Rectal smooth muscle tissue (tissue), 1 donor: ENCODE results near the gene MTG1.
"Not testable (repeated sequence)": the region's sequence is repeated elsewhere in the genome, so short reads cannot be mapped to it uniquely, and the experiment has no call there.

Experiments used
- H3K27ac ChIP-seq: one replicate; pipeline ENCODE4 v1.7.0; 2013; ENCODE audit warnings: low read depth, low read length, inconsistent platforms
- H3K27me3 ChIP-seq: one replicate; pipeline ENCODE4 v1.7.0; 2013; ENCODE audit warnings: low read length; ENCODE audit not compliant: control insufficient read depth, insufficient read depth
- H3K36me3 ChIP-seq: one replicate; pipeline ENCODE4 v1.7.0; 2013; ENCODE audit warnings: low read length; ENCODE audit not compliant: control insufficient read depth, insufficient read depth
- H3K4me1 ChIP-seq: one replicate; pipeline ENCODE4 v1.7.0; 2013; ENCODE audit warnings: low read length; ENCODE audit not compliant: control insufficient read depth, insufficient read depth
- H3K4me3 ChIP-seq: one replicate; pipeline ENCODE4 v1.7.0; 2013; ENCODE audit warnings: low read length
- H3K9ac ChIP-seq: one replicate; pipeline ENCODE4 v1.7.0; 2013; ENCODE audit warnings: low read length

Gene MTG1

DNA sequence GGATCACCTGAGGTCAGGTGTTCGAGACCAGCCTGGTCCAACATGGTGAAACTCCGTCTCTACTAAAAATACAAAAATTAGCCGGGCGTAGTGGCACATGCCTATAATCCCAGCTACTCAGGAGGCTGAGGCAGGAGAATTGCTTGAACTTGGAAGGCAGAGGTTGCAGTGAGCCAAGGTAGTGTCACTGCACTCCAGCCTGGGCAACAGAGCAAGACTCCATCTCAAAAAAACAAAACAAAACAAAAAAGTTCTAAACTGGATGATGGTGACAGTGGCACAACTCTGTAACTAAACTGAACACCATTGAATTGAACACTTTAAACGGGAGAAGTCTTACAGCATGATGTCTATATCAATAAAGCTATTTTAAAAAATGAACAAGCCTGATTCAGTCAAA, 17.8 kb upstream of the MTG1 start:
- H3K27me3 ChIP-seq, H3K27ac ChIP-seq, H3K4me3 ChIP-seq, H3K9ac ChIP-seq, H3K4me1 ChIP-seq, H3K36me3 ChIP-seq: not testable (repeated sequence)

DNA sequence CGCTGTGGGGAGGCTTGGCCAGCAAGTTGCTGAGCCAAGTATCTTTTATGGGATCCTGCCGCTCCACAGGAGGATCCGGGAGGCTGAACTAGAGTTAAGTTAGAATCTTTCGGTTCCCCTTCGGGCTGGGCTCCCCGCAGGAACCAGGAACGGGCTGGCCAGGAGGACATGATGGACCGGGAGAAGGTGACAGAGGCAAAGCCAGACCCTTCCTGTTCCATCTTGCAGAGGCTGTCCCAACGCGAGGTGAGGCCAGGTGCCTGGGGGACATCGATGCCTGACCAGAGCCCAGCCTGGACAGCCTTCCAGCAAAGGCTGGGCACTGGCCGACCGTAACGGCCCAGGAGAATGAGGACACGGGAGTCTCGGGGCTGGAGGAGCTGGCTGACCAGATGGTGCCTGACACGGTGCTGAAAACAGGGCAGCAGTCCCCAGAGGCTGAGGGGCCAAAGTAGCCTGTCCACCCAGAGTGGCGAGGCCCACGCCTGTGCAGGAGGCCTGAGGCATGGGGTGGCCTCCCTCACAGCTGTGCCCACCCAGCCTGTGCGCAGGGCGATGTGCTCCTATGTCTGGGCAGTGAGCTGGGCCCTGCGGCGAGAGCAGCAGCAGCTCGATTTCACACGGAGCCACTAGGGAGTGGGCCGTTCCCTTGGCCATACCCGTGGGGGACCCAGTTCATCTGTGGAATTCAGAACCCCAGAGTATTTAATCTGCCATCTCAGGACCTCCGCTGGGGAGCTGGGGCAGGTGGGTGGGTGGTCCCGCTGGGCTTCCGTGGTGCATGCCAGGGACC, 16.7 kb upstream of the MTG1 start:
- Histone ChIP-seq H3K4me1 (peaks cover under 1% of the 10 kb centered on the region), H3K9ac (no peak overlapping the region), H3K36me3 (no peaks in the 10 kb centered on the region), H3K4me3 (no peak overlapping the region), H3K27ac (no peak overlapping the region), H3K27me3 (no peaks in the 10 kb centered on the region)

DNA sequence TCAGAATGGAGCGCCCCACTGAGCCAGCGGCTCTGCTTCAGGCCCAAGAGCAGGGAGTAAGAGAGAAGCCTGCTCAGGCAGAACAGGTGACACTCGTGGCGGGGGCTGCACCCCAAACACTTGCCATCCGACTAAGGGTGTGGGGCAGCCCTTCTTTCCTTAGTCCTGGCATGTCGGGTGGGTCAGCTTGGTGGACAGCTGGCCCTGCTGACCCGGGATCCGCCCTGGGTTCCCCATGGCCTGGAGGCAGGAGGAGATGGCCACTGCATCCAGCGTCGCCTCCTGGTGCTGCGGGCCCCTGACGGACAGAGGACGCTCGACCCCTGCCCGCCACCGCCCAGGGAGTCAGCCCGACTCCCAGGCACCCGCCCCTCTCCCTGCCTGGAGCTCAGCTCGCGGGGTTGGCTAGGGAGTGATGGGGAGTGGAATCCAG, 16.1 kb upstream of the MTG1 start:
- Histone ChIP-seq H3K4me3 (peak overlapping the region; percentile 88), H3K36me3 (no peaks in the 10 kb centered on the region), H3K9ac (no peak overlapping the region), H3K4me1 (no peaks in the 10 kb centered on the region), H3K27me3 (no peaks in the 10 kb centered on the region), H3K27ac (no peak overlapping the region)

- H3K36me3 ChIP-seq = no peaks in the 10 kb centered on the region
- peak overlapping the region; percentile 74 for H3K27ac ChIP-seq
- H3K9ac ChIP-seq = peak overlapping the region; percentile 58
- H3K4me1 ChIP-seq = no peaks in the 10 kb centered on the region
- H3K27me3 ChIP-seq = no peaks in the 10 kb centered on the region
- H3K4me3 ChIP-seq = peak overlapping the region; percentile 88
Measured at GRCh38 chr10:133378251-133379096, 15.5 kb upstream of the MTG1 start.

DNA sequence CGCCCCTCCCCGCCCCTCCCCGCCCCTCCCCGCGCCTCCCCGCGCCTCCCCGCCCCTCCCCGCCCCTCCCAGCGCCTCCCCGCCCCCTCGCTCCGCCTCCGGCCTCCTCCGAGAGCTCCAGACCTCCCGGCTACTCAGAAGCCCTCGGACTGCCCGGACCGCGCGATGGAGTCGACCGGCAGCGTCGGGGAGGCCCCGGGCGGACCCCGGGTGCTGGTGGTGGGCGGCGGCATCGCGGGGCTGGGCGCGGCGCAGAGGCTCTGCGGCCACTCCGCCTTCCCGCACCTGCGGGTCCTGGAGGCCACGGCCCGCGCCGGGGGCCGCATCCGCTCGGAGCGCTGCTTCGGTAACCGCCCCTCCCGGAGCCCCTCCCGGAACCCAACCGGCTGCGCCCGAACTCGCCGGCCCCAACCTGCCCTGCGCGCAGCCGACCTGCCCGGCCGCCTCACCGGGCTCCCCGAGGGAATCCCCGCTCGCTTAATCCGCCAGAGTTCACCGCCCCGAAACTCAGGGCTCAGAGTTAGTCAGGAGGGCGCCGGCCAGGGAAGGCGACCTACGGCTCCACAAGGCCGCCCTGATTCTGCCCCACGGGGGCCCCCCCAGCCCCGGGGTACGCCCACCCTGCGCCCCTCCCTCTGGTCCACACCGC, 14.7 kb upstream of the MTG1 start, which contains the start of gene PAOX:
PAOX (plus strand) TSS at position 111 of the 649 bp plus-strand sequence; CDS start at position 166, 55 bp downstream.
- no peaks in the 10 kb centered on the region for H3K36me3 ChIP-seq
- peak within 1 kb of the TSS; percentile 74 for H3K27ac ChIP-seq
- no peaks in the 10 kb centered on the region for H3K27me3 ChIP-seq
- H3K4me1 ChIP-seq = no peaks in the 10 kb centered on the region
- peak within 1 kb of the TSS; percentile 88 for H3K4me3 ChIP-seq
- peak within 1 kb of the TSS; percentile 58 for H3K9ac ChIP-seq

DNA sequence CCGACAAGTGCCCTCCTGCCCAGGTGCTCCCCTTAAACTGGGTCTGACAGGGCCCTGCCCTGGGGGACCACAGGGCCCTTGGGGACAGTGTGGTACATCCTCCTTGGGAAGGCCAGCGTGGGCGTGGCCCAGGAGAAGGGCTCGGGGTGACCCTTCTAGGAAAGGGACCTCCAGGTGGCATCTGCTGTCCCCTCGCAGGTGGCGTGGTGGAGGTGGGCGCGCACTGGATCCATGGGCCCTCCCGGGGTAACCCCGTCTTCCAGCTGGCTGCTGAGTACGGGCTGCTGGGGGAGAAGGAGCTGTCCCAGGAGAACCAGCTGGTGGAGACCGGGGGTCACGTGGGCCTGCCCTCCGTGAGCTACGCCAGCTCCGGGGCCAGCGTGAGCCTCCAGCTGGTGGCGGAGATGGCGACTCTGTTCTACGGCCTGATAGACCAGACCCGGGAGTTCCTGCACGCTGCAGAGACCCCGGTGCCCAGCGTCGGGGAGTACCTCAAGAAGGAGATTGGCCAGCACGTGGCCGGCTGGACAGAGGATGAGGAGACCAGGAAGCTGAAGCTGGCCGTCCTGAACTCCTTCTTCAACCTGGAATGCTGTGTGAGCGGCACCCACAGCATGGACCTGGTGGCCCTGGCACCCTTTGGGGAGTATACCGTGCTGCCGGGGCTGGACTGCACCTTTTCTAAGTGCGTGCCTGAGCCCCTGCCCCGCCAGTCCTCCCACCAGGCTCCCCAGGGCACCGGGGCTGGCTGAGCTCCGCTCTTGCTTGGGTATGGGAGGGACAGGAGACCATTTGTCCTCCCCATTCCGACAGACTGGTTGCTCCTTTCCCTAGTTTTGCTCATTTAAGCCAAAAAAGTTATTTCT, 13.9 kb upstream of the MTG1 start:
- no peak overlapping the region for H3K9ac ChIP-seq
- no peaks in the 10 kb centered on the region for H3K36me3 ChIP-seq
- H3K4me1 ChIP-seq = no peaks in the 10 kb centered on the region
- no peaks in the 10 kb centered on the region for H3K27me3 ChIP-seq
- H3K4me3 ChIP-seq = peak overlapping the region; percentile 66
- no peak overlapping the region for H3K27ac ChIP-seq

DNA sequence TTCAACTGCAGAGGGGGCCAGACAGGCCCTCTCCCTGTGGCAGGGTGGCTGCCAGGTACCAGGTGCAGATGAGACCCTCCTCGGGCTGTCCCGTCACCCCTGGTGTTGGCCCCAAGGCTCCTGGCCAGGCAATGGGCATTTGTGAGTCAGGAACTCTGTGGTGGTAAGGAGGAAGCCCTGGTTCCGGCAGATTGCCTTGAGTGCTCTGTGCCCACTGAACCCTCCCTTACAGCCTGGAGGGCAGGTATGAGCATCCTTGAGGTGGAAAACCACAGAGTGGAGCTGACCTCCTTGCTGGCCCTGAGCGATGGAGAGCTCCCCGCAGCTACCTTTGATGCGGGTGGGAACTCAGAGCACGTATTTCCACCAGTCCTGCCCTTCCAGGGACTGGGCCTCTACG, 12.9 kb upstream of the MTG1 start:
- H3K4me3 ChIP-seq = no peak overlapping the region
- H3K36me3 ChIP-seq = no peaks in the 10 kb centered on the region
- H3K27me3 ChIP-seq = no peaks in the 10 kb centered on the region
- no peak overlapping the region for H3K27ac ChIP-seq
- H3K4me1 ChIP-seq = no peaks in the 10 kb centered on the region
- H3K9ac ChIP-seq = no peak overlapping the region

DNA sequence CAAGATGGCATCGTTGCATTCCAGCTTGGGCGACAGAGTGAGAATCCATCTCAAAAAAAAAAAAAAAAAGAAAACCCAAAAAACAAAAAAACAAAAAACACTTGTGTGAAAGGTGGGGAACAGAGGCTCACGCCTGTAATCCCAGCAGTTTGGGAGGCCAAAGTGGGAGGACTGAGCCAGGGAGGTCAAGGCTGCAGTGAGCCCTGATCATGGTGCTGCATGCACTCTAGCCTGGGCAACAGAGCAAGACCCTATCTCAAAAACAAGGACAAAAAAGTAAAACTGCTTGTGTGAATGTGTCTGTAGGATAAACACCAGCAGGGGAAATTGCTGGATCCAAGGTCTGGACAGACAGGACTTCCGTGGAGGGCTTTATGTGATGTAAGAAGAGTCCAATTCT, 10.4 kb upstream of the MTG1 start:
- no peak overlapping the region for H3K27ac ChIP-seq
- H3K36me3 ChIP-seq = no peaks in the 10 kb centered on the region
- H3K4me3 ChIP-seq = no peak overlapping the region
- H3K9ac ChIP-seq = no peak overlapping the region
- H3K4me1 ChIP-seq = no peaks in the 10 kb centered on the region
- no peaks in the 10 kb centered on the region for H3K27me3 ChIP-seq

GRCh38 chr10:133384071-133384470, 9.9 kb upstream of the MTG1 start:
- Histone ChIP-seq H3K36me3 (no peaks in the 10 kb centered on the region), H3K27ac (no peak overlapping the region), H3K4me3 (no peak overlapping the region), H3K9ac (no peak overlapping the region), H3K27me3 (no peaks in the 10 kb centered on the region), H3K4me1 (no peaks in the 10 kb centered on the region)

- no peak overlapping the region for H3K4me3 ChIP-seq
- H3K9ac ChIP-seq = no peak overlapping the region
- H3K27ac ChIP-seq = no peak overlapping the region
- no peaks in the 10 kb centered on the region for H3K27me3 ChIP-seq
- no peaks in the 10 kb centered on the region for H3K36me3 ChIP-seq
- H3K4me1 ChIP-seq = no peaks in the 10 kb centered on the region
Measured at GRCh38 chr10:133385214-133385613, 8.7 kb upstream of the MTG1 start.

GRCh38 chr10:133386951-133387350, 7.0 kb upstream of the MTG1 start:
- not testable (repeated sequence) for H3K4me3 ChIP-seq, H3K4me1 ChIP-seq, H3K9ac ChIP-seq, H3K27ac ChIP-seq, H3K36me3 ChIP-seq, H3K27me3 ChIP-seq
